Measurements from ENCODE around the gene TTC7B.

The TTC7B gene

DNA sequence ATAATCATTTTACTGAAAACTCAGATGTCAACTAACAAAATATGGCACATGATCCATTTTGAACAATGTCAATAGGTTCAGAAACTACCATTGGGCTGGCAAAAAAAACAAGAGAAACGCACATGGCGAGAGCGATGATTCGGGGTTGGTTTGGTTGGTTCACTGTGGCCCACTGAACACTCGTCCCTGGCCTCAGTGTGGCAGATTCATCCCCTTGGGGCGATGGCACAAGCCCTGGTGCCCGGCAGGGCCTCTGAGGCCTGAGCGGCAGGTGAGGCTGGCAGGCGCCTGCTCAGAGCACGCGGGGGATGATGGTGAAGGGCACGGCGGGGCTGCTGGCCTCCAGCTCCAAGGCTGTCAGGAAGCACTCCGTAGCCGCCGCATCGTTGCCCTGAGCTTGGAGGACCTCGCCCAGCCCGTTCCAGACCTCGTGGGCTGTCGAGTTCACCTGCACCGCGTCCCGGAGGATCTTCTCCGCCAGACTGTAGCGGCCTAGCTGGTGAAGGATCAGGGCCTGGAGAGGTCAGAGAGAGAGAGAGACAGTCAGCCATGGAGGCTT, 275.1 kb downstream of the TTC7B start:
- Histone ChIP-seq H2AFZ (ENCODE audit: low read depth) (no peak overlapping the region), H3K9ac (no peak overlapping the region), H3K4me3 (IDR thresholded peaks at IDR 0.05; ENCODE audit: insufficient read depth, low read depth, low read length) (no peak overlapping the region), H3K79me2 (ENCODE audit: insufficient read depth, low read depth) (no peaks in the 10 kb centered on the region), H3K27me3 (ENCODE audit: insufficient read depth, low read depth) (no peaks in the 10 kb centered on the region), H3K27ac (no peak overlapping the region), H3K4me1 (ENCODE audit: low read depth, poor library complexity, severe bottlenecking) (no peaks in the 10 kb centered on the region), H3K36me3 (ENCODE audit: insufficient read depth) (no peaks in the 10 kb centered on the region), H4K20me1 (ENCODE audit: insufficient read depth) (no peaks in the 10 kb centered on the region), H3K4me2 (no peak overlapping the region)
- TF ChIP-seq CTCF (conservative IDR thresholded peaks at IDR 0.05; ENCODE audit: low read depth, low read length), result no peak

GRCh38 chr14:90540437-90540836, 275.8 kb downstream of the TTC7B start:
- Histone ChIP-seq H3K27ac (no peak overlapping the region), H3K9ac (no peak overlapping the region), H3K36me3 (ENCODE audit: insufficient read depth) (no peaks in the 10 kb centered on the region), H3K4me2 (no peak overlapping the region), H2AFZ (ENCODE audit: low read depth) (no peak overlapping the region), H3K4me1 (ENCODE audit: low read depth, poor library complexity, severe bottlenecking) (no peaks in the 10 kb centered on the region), H3K79me2 (ENCODE audit: insufficient read depth, low read depth) (no peaks in the 10 kb centered on the region), H3K27me3 (ENCODE audit: insufficient read depth, low read depth) (no peaks in the 10 kb centered on the region), H3K4me3 (IDR thresholded peaks at IDR 0.05; ENCODE audit: insufficient read depth, low read depth, low read length) (no peak overlapping the region), H4K20me1 (ENCODE audit: insufficient read depth) (no peaks in the 10 kb centered on the region)
- no peak for TF ChIP-seq CTCF (conservative IDR thresholded peaks at IDR 0.05; ENCODE audit: low read depth, low read length)

DNA sequence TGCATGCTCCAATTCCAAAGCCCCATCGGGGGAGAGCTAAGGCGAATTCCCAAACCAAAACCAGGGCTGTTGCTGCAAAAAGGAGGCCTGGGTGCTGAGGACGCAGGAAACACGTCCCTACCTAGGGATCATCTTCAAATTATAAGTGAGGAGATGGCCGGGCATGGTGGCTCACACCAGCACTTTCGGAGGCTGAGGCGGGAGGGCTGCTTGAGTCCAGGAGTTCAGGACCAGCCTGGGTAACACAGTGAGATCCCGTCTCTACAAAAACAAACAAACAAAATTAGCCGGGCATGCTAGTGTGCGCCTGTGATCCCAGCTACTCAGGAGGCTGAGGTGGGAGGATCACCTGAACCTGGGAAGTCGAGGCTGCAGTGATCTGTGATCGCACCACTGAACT, 276.2 kb downstream of the TTC7B start:
- H3K27me3 ChIP-seq (ENCODE audit: insufficient read depth, low read depth), result no peaks in the 10 kb centered on the region
- no peak overlapping the region for H2AFZ ChIP-seq (ENCODE audit: low read depth)
- no peaks in the 10 kb centered on the region for H4K20me1 ChIP-seq (ENCODE audit: insufficient read depth)
- no peaks in the 10 kb centered on the region for H3K79me2 ChIP-seq (ENCODE audit: insufficient read depth, low read depth)
- H3K4me3 ChIP-seq (IDR thresholded peaks at IDR 0.05; ENCODE audit: insufficient read depth, low read depth, low read length), result no peak overlapping the region
- TF ChIP-seq CTCF (conservative IDR thresholded peaks at IDR 0.05; ENCODE audit: low read depth, low read length), result no peak
- H3K9ac ChIP-seq, result no peak overlapping the region
- H3K36me3 ChIP-seq (ENCODE audit: insufficient read depth), result no peaks in the 10 kb centered on the region
- H3K4me2 ChIP-seq, result no peak overlapping the region
- no peak overlapping the region for H3K27ac ChIP-seq
- H3K4me1 ChIP-seq (ENCODE audit: low read depth, poor library complexity, severe bottlenecking), result no peaks in the 10 kb centered on the region

GRCh38 chr14:90539496-90539775, 276.8 kb downstream of the TTC7B start:
- Histone ChIP-seq H3K79me2 (ENCODE audit: insufficient read depth, low read depth) (no peaks in the 10 kb centered on the region), H3K4me2 (no peak overlapping the region), H4K20me1 (ENCODE audit: insufficient read depth) (no peaks in the 10 kb centered on the region), H3K27ac (no peak overlapping the region), H3K9ac (no peak overlapping the region), H3K4me1 (ENCODE audit: low read depth, poor library complexity, severe bottlenecking) (no peaks in the 10 kb centered on the region), H3K27me3 (ENCODE audit: insufficient read depth, low read depth) (no peaks in the 10 kb centered on the region), H3K36me3 (ENCODE audit: insufficient read depth) (no peaks in the 10 kb centered on the region), H2AFZ (ENCODE audit: low read depth) (no peak overlapping the region), H3K4me3 (IDR thresholded peaks at IDR 0.05; ENCODE audit: insufficient read depth, low read depth, low read length) (no peak overlapping the region)
- no peak for TF ChIP-seq CTCF (conservative IDR thresholded peaks at IDR 0.05; ENCODE audit: low read depth, low read length)

Measured in KMS-11 (cell line).